K562 (cell line): ENCODE data around the gene FOXP4. TPM values are rescaled to one million over a fixed set of nuclear protein-coding genes. Genes with fewer than 3 reads are reported as not detected.
A peak's percentile ranks its signal among the peaks of the same experiment; 100 is the strongest.

Source experiments
- ATAC-seq: fragments of 200-7000 bp; cut with Tn5 transposase; 3 replicates; pipeline ENCODE4 v1.9.1; 2020; ENCODE audit warnings: moderate library complexity
- BruUV-seq: library from RNA; stranded (reverse); fragments of 400-500 nt; replicated peaks from 2 replicates; lab custom pipeline; 2021; lab: Mats Ljungman, UMichigan
- CTCF ChIA-PET: fragments of 300-600 bp; formaldehyde crosslinking; extraction: SDS; loops from one replicate; lab custom pipeline; 2021; ENCODE audit warnings: low intra/inter-chr PET ratio; lab: Yijun Ruan, JAX
- POLR2A ChIA-PET: fragments of 300-600, 350-650 bp; sonication (Branson Sonifier 250); formaldehyde crosslinking; extraction: SDS; loops from one replicate; lab custom pipeline; 2021; ENCODE audit warnings: antibody characterized with exemption, inconsistent platforms; lab: Yijun Ruan, JAX
- DNase-seq, 4 experiments: peaks; one replicate each; pipeline versions ENCODE4 v3.0.0 to v3.0.0-alpha.2; 2011 to 2018; ENCODE audit warnings: low spot score in 3 of 4, mixed read lengths in 3 of 4; ENCODE audit errors: extremely low read depth in 1 of 4
- FAIRE-seq: peaks from 2 replicates; lab custom pipeline; 2011; peaks lifted over from hg19 to GRCh38; lab: Jason Lieb, UNC
- H2AFZ ChIP-seq: 2 replicates; pipeline ENCODE4 v1.6.0; 2011; ENCODE audit warnings: low read depth, low read length, control low read depth, inconsistent platforms
- H3K27ac ChIP-seq: fragments of 200-600 bp; 3 replicates; pipeline ENCODE4 v1.8.0; 2011; ENCODE audit warnings: low read depth, mild to moderate bottlenecking, control low read depth, inconsistent platforms, low read length, moderate library complexity, mixed read lengths; ENCODE audit errors: extremely low read depth
- H3K27me3 ChIP-seq, 2 experiments: fragments of 300-600 bp in 1 of 2; 2 replicates in 1 of 2; 3 replicates in 1 of 2; pipeline versions ENCODE4 v1.6.0 to v1.8.0; 2011; ENCODE audit warnings: inconsistent platforms in 2 of 2, low read length in 2 of 2, mild to moderate bottlenecking in 1 of 2, mixed read lengths in 1 of 2, moderate library complexity in 1 of 2; ENCODE audit not compliant: control insufficient read depth in 2 of 2, insufficient read depth in 2 of 2
- H3K36me3 ChIP-seq: fragments of 300-600 bp; 3 replicates; pipeline ENCODE4 v1.8.0; 2011; ENCODE audit warnings: mild to moderate bottlenecking, low read length, inconsistent platforms; ENCODE audit not compliant: control insufficient read depth, insufficient read depth
- H3K4me1 ChIP-seq, 2 experiments: fragments of 200-600 bp in 1 of 2; replicated peaks in 1 of 2; 2 replicates in 1 of 2; 3 replicates in 1 of 2; pipeline versions ENCODE4 v1.5.1 to v1.8.0; 2011; ENCODE audit warnings: inconsistent platforms in 2 of 2, low read length in 2 of 2, mild to moderate bottlenecking in 1 of 2, mixed read lengths in 1 of 2, moderate library complexity in 1 of 2; ENCODE audit not compliant: control insufficient read depth in 2 of 2, insufficient read depth in 2 of 2
- H3K4me2 ChIP-seq: 2 replicates; pipeline ENCODE4 v1.6.1; 2011; ENCODE audit warnings: low read length, control low read depth, inconsistent platforms, mixed read lengths; ENCODE audit not compliant: insufficient read depth
- H3K4me3 ChIP-seq: fragments of 200-600 bp; sonication (generic), shearing (Covaris generic); 2 replicates; pipeline ENCODE4 v1.5.1; 2016; ENCODE audit warnings: control low read depth, inconsistent platforms
- H3K79me2 ChIP-seq: fragments of 200-600 bp; 3 replicates; pipeline ENCODE4 v1.8.0; 2011; ENCODE audit warnings: low read length, inconsistent platforms; ENCODE audit not compliant: control insufficient read depth, insufficient read depth
- H3K9ac ChIP-seq, 2 experiments: 2 replicates each; pipeline versions ENCODE4 v1.6.0 to v1.6.1; 2011; ENCODE audit warnings: low read depth in 2 of 2, low read length in 2 of 2, control low read depth in 1 of 2, inconsistent platforms in 1 of 2, mild to moderate bottlenecking in 1 of 2, mixed read lengths in 1 of 2; ENCODE audit not compliant: insufficient read depth in 1 of 2
- H3K9me1 ChIP-seq: one replicate; pipeline ENCODE4 v1.6.0; 2011; ENCODE audit warnings: inconsistent platforms, mild to moderate bottlenecking, low read length, moderate library complexity; ENCODE audit not compliant: control insufficient read depth, insufficient read depth
- H3K9me3 ChIP-seq: replicated peaks from 2 replicates; pipeline ENCODE4 v1.5.1; 2011; ENCODE audit warnings: low read depth, low read length, inconsistent platforms; ENCODE audit not compliant: control insufficient read depth, insufficient read depth
- H4K20me1 ChIP-seq: replicated peaks from 2 replicates; pipeline ENCODE4 v1.6.1; 2011; ENCODE audit warnings: low read length, inconsistent platforms, mixed read lengths; ENCODE audit not compliant: control insufficient read depth, insufficient read depth
- CHAMP1 ChIP-seq: fragments of 450-650 bp; IDR thresholded peaks from 2 replicates; pipeline ENCODE4 v1.6.1; 2016; ENCODE audit warnings: mild to moderate bottlenecking
- CLOCK ChIP-seq: fragments of 250-450 bp; sonication (Bioruptor Pico); IDR thresholded peaks from 2 replicates; pipeline ENCODE4 v1.4.0; 2020; ENCODE audit warnings: mild to moderate bottlenecking, moderate library complexity, borderline replicate concordance
- ETV5 ChIP-seq: sonication (generic); formaldehyde crosslinking; IDR thresholded peaks from 2 replicates; pipeline ENCODE4 v1.4.0; 2020; ENCODE audit warnings: low read depth, mild to moderate bottlenecking, missing genetic modification reagents
- FIP1L1 ChIP-seq: fragments of 200-400 bp; formaldehyde crosslinking; IDR thresholded peaks from 2 replicates; pipeline ENCODE4 v1.6.1; 2018; ENCODE audit warnings: mild to moderate bottlenecking, low read depth, low read length; ENCODE audit not compliant: poor library complexity, severe bottlenecking
- KAT8 ChIP-seq: fragments of 450-650 bp; IDR thresholded peaks from 2 replicates; pipeline ENCODE4 v1.6.1; 2016; ENCODE audit warnings: low read depth, mild to moderate bottlenecking
- MLX ChIP-seq, 2 experiments: fragments of 450-650 bp in 1 of 2; sonication (generic) in 1 of 2; formaldehyde crosslinking; conservative IDR thresholded peaks; 2 replicates each; pipeline versions ENCODE4 v1.4.0 to v1.8.1; 2020 to 2022; ENCODE audit warnings: mild to moderate bottlenecking in 1 of 2, missing genetic modification reagents in 1 of 2
- NFE2L1 ChIP-seq: fragments of 450-650 bp; IDR thresholded peaks from 2 replicates; pipeline ENCODE4 v1.6.1; 2016; ENCODE audit warnings: missing genetic modification characterization, low read depth, mild to moderate bottlenecking, missing compliant biosample characterization, moderate library complexity, borderline replicate concordance
- NFXL1 ChIP-seq: fragments of 450-650 bp; formaldehyde crosslinking; IDR thresholded peaks from 2 replicates; pipeline ENCODE4 v1.4.0; 2021; ENCODE audit warnings: mild to moderate bottlenecking
- NUFIP1 ChIP-seq: fragments of 450-650 bp; IDR thresholded peaks from 2 replicates; pipeline ENCODE4 v1.6.1; 2018; ENCODE audit not compliant: partially characterized antibody
- PRMT5 ChIP-seq: sonication (generic); formaldehyde crosslinking; IDR thresholded peaks from 2 replicates; pipeline ENCODE4 v1.5.0; 2020; ENCODE audit warnings: missing genetic modification reagents
- RBM39 ChIP-seq: fragments of 200-400 bp; formaldehyde crosslinking; optimal IDR thresholded peaks from 2 replicates; pipeline ENCODE3; 2018; ENCODE audit warnings: low read depth, low read length
- SREBF1 ChIP-seq: fragments of 150-350 bp; IDR thresholded peaks from 2 replicates; pipeline ENCODE4 v1.6.1; 2014; ENCODE audit warnings: antibody characterized with exemption, low read depth, low read length, borderline replicate concordance
- XRCC3 ChIP-seq: fragments of 450-650 bp; IDR thresholded peaks from 2 replicates; pipeline ENCODE4 v1.6.1; 2017; ENCODE audit warnings: mild to moderate bottlenecking, moderate library complexity
- ZNF124 ChIP-seq: sonication (generic); formaldehyde crosslinking; IDR thresholded peaks from 2 replicates; pipeline ENCODE4 v1.8.1; 2022; ENCODE audit warnings: missing genetic modification reagents
- ZNF551 ChIP-seq: fragments of 250-450 bp; sonication (Bioruptor Pico); IDR thresholded peaks from 2 replicates; pipeline ENCODE4 v1.5.0; 2021; ENCODE audit warnings: mild to moderate bottlenecking, moderate library complexity
- WGBS: fragments of 100-300 bp; shearing (Covaris generic); methylation state at CpG from one replicate; pipeline ENCODE4 v1.1.6; 2016; ENCODE audit warnings: low coverage, mixed read lengths; ENCODE audit not compliant: insufficient coverage; ENCODE audit errors: missing lambda C conversion rate; 5-methylcytosine and 5-hydroxymethylcytosine counted together
- in situ Hi-C: fragments of 300-500 bp; cut with MboI; formaldehyde crosslinking; loops from 4 replicates; pipeline ENCODE4 v1.15.0; 2018; ENCODE audit warnings: inconsistent platforms, mixed read lengths
- intact Hi-C: fragments of 100-400 bp; cut with micrococcal nuclease; formaldehyde crosslinking; loops from 2 replicates; pipeline ENCODE4 v1.14.2; 2022
- polyA plus RNA-seq, 8 experiments: library from polyadenylated mRNA; depleted of rRNA in 4 of 8; stranded (reverse) in 5 of 8; unstranded in 3 of 8; fragments of >200 nt; fragmentation: Nextera tagmentation in 2 of 8; fragmentation: Illumina TruSeq in 1 of 8; extraction: Ambion mirVana in 2 of 8; extraction: Trizol in 1 of 8; gene quantifications; 2 replicates each; pipeline versions ENCODE4 v1.2.1 to v1.2.3, GENCODE V29; 2011 to 2014; ENCODE audit warnings: inconsistent platforms in 1 of 8, missing spikeins in 1 of 8
- total RNA-seq, 7 experiments: library from RNA; depleted of rRNA in 6 of 7; stranded (reverse); fragments of >200 nt in 6 of 7; fragmentation: Illumina TruSeq in 2 of 7; extraction: Trizol in 2 of 7; gene quantifications; 2 replicates each; pipeline versions ENCODE4 v1.2.1 to v1.2.3, GENCODE V29; 2011 to 2021; ENCODE audit warnings: low replicate concordance in 1 of 7

FOXP4 gene
- total and polyA plus RNA-seq, 9 of the 15 experiments (the other 6 are each of a cell fraction or from before 2014, with no cell fraction given), result 0.11 to 29.4 (median 2.3) TPM

GRCh38 chr6:41564448-41565142 is 18.4 kb downstream of the FOXP4 start (continued):
- TF ChIP-seq CHAMP1, result no peak
- no peak for TF ChIP-seq NUFIP1

- no peak overlapping the region for H2AFZ ChIP-seq
- H3K36me3 ChIP-seq, result peaks cover 43% of the 10 kb centered on the region; the same call in 2 of the 3 replicates
- ATAC-seq, result no peak
- BruUV-seq, result no TSS peak
- H4K20me1 ChIP-seq, result peaks cover 12% of the 10 kb centered on the region
- DNase-seq, result no peak
- peaks cover 0 to 9% of the 10 kb centered on the region in 2 experiments; a peak in 2 of 5 replicates for H3K4me1 ChIP-seq
- WGBS, result 83% methylated on average over 13 of the region's 13 CpGs
- peak overlapping the region in 1 of 2 experiments; percentile 47; a peak in 1 of 4 replicates for H3K9ac ChIP-seq
- H3K27ac ChIP-seq, result no peak overlapping the region
- H3K9me1 ChIP-seq, result no peaks in the 10 kb centered on the region
- ChIA-PET CTCF (no interaction called here), POLR2A (interaction anchor here (0.6 to 0.7 kb wide), 3 partner anchors 69 to 162 kb away, joined by 3 to 4 read pairs (median 3); no protein-coding TSS in a partner anchor)
- in situ Hi-C loops (no loop called here), intact Hi-C loops (no loop called here)
- no peak for FAIRE-seq
- no peaks in the 10 kb centered on the region for H3K27me3 ChIP-seq
- no peaks in the 10 kb centered on the region for H3K9me3 ChIP-seq
- no peak overlapping the region for H3K4me3 ChIP-seq
- H3K4me2 ChIP-seq, result no peak overlapping the region
- no peaks in the 10 kb centered on the region for H3K79me2 ChIP-seq
- TF ChIP-seq NFE2L1 (no peak), FIP1L1 (no peak), XRCC3 (no peak), RBM39 (no peak), ZNF551 (CRISPR knock-in tag) (no peak), PRMT5 (CRISPR knock-in tag) (no peak), MLX (CRISPR knock-in tag; conservative IDR thresholded peaks at IDR 0.05) (no peak), SREBF1 (no peak), NFXL1 (CRISPR knock-in tag) (no peak), KAT8 (no peak), ETV5 (no peak), CLOCK (no peak), ZNF124 (no peak)
These were observed 19.5 kb downstream of the FOXP4 start for GRCh38 chr6:41565701-41566100.
